Measurements from ENCODE around the gene RAD1.

Gene RAD1

DNA sequence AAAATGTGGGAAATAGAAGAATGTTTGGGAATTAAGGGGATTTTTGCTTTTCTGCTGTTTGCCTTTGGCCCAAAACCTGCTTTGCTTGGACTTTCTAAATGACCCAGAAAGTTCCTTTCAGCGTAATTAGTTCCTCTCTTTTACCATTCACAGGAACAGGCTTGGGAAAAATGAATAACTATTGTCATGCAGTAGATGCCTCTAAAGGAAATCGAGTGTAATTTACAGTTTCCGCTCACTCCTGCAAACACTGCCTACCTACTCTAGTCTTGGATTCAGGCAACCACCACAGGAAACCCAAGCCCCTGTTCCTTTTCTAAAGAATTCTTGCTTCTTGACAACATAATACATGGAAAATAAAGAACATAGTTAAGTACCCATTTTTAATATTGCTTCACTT is 51.4 kb downstream of the RAD1 start:
- no peak for DNase-seq (ENCODE audit: low spot score)

DNA sequence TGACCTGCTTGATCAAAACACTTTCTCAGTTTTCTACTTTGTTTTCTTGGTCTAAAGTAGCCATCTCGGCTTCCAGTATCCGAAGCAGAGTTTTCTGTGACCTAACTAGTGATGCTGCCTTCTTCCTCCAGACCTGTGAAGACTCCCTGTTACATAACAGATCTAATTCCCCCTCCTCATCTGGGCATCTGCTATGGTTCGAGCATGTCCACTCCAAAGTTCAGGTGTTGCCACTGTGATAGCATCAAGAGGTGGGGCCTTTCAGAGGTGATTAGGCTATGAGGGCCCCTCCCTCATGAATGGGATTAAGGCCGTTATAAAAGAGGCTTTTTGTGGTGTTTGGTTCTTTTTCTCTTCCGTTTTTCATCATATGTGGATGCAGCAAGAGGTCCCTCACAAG is 56.1 kb downstream of the RAD1 start:
- DNase-seq (ENCODE audit: low spot score), result no peak

DNA sequence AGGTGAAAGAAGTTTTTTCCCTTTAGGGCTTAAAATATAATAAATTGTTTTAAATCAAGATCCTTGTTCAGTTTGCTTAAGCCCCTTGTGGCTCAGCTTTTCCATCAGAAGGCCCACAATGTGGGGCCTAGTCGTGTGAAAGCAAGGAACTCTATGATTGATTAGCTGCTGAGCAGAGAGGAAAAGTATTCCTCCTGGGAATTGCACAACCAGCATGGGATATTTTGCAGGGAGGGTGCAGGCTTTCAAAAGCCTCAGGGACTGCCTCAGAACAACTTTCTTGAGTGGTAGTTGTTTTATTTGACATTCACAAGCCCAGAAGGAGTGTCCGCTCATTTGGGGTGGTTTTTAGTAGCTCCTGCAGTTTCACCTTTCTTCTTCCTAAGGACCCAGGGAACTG is 56.5 kb downstream of the RAD1 start:
- no peak for DNase-seq (ENCODE audit: low spot score)

DNA sequence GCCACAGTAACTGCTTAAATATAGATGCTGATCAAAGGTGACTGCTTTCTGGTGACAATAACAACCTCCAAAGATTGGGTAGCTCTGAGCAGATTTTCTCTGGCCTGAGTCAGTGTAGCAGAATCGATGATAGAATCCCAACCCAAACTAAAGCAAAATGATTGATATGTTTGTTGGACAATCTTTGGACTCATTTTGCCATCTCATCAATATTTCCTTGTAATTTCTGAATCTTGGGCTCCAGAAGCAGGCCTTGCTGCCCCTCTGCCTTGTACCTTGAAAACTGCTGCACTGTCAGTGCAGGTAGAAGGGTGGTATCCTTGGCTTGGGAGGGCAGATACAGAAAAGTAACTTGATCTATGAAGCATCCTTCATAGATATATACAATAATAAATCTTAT is 57.4 kb downstream of the RAD1 start:
- DNase-seq (ENCODE audit: low spot score), result no peak

DNA sequence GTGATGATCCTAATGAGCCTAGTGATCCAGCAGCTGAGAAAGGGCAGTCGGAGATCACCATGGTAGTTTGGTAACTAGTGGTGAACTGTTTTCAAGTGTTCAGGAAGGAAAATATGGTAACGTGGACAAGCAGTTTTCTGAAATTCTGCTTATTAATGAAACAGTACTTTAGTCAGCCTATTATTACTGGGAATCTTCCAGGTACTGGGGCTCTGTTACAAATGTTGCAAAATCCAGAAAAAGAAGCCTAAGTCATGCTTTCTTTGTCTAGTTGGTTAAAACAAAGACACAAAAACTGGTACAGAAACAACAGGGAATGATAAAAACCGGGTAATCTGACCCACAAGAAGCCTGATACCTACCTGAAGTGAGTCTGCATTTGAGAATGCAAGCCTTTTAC is 58.1 kb downstream of the RAD1 start:
- DNase-seq (ENCODE audit: low spot score), result no peak
